DOHH2 (cell line): ENCODE measurements around the gene MAPRE3.

Experiments used
- H3F3A ChIP-seq: fragments of 200-600 bp; sonication (generic), shearing (Covaris generic); 2 replicates; pipeline ENCODE4 v1.6.0; 2016; ENCODE audit warnings: antibody characterized with exemption, mild to moderate bottlenecking; ENCODE audit not compliant: control insufficient read depth, insufficient read depth
- H3K27ac ChIP-seq: fragments of 200-600 bp; sonication (generic); 2 replicates; pipeline ENCODE4 v1.5.1; 2014; ENCODE audit warnings: low read depth, mild to moderate bottlenecking, low read length, moderate library complexity
- H3K27me3 ChIP-seq: fragments of 200-600 bp; sonication (generic); 2 replicates; pipeline ENCODE4 v1.6.1; 2014; ENCODE audit warnings: mild to moderate bottlenecking, low read length, mixed read lengths; ENCODE audit not compliant: control insufficient read depth
- H3K36me3 ChIP-seq: fragments of 200-600 bp; sonication (generic); 2 replicates; pipeline ENCODE4 v1.6.1; 2014; ENCODE audit warnings: mild to moderate bottlenecking, low read length, moderate library complexity, mixed read lengths; ENCODE audit not compliant: control insufficient read depth
- H3K4me1 ChIP-seq: fragments of 200-600 bp; sonication (generic); 2 replicates; pipeline ENCODE4 v1.6.1; 2014; ENCODE audit warnings: mild to moderate bottlenecking, low read length, mixed read lengths; ENCODE audit not compliant: control insufficient read depth
- H3K4me2 ChIP-seq: fragments of 200-600 bp; sonication (generic); 2 replicates; pipeline ENCODE4 v1.6.0; 2014; ENCODE audit warnings: mild to moderate bottlenecking, low read length, moderate library complexity
- H3K4me3 ChIP-seq: fragments of 200-600 bp; sonication (generic); 2 replicates; pipeline ENCODE4 v1.5.1; 2014; ENCODE audit warnings: mild to moderate bottlenecking, low read length, mixed read lengths
- H3K79me2 ChIP-seq: fragments of 200-600 bp; sonication (generic); 2 replicates; pipeline ENCODE4 v1.6.1; 2014; ENCODE audit warnings: mild to moderate bottlenecking, low read length, mixed read lengths; ENCODE audit not compliant: control insufficient read depth
- H3K9me2 ChIP-seq: fragments of 200-600 bp; sonication (generic); replicated peaks from 2 replicates; pipeline ENCODE4 v1.6.1; 2014; ENCODE audit warnings: mild to moderate bottlenecking, low read length, mixed read lengths; ENCODE audit not compliant: control insufficient read depth
- H3K9me3 ChIP-seq: fragments of 200-600 bp; sonication (generic); 2 replicates; pipeline ENCODE4 v1.6.1; 2014; ENCODE audit warnings: antibody characterized with exemption, low read length, mixed read lengths; ENCODE audit not compliant: control insufficient read depth, insufficient read depth
- H4K20me1 ChIP-seq: fragments of 200-600 bp; sonication (generic); 2 replicates; pipeline ENCODE4 v1.6.0; 2014; ENCODE audit warnings: low read depth, mild to moderate bottlenecking, antibody characterized with exemption, low read length, moderate library complexity; ENCODE audit not compliant: control insufficient read depth, insufficient read depth
- EZH2phosphoT487 ChIP-seq: fragments of 200-600 bp; sonication (generic); IDR thresholded peaks from 2 replicates; pipeline ENCODE4 v1.6.1; 2017; ENCODE audit warnings: borderline replicate concordance, mild to moderate bottlenecking, antibody characterized with exemption, low read length, moderate library complexity, mixed read lengths
- TF ChIP-seq, protein P1 (sequence below): fragments of 200-600 bp; sonication (generic); IDR thresholded peaks from one replicate; pipeline ENCODE4 v1.5.1; 2014; ENCODE audit warnings: antibody characterized with exemption, mild to moderate bottlenecking, low read depth, low read length; ENCODE audit not compliant: poor library complexity, severe bottlenecking

The MAPRE3 gene

GRCh38 chr2:26978061-26978596, 7.7 kb downstream of the MAPRE3 start:
- no peak overlapping the region for H3K4me3 ChIP-seq
- no peaks in the 10 kb centered on the region for H4K20me1 ChIP-seq
- H3K4me1 ChIP-seq = no peaks in the 10 kb centered on the region
- no peak for TF ChIP-seq EZH2phosphoT487
- TF ChIP-seq, protein P1, sequence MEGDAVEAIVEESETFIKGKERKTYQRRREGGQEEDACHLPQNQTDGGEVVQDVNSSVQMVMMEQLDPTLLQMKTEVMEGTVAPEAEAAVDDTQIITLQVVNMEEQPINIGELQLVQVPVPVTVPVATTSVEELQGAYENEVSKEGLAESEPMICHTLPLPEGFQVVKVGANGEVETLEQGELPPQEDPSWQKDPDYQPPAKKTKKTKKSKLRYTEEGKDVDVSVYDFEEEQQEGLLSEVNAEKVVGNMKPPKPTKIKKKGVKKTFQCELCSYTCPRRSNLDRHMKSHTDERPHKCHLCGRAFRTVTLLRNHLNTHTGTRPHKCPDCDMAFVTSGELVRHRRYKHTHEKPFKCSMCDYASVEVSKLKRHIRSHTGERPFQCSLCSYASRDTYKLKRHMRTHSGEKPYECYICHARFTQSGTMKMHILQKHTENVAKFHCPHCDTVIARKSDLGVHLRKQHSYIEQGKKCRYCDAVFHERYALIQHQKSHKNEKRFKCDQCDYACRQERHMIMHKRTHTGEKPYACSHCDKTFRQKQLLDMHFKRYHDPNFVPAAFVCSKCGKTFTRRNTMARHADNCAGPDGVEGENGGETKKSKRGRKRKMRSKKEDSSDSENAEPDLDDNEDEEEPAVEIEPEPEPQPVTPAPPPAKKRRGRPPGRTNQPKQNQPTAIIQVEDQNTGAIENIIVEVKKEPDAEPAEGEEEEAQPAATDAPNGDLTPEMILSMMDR = no peak
- no peak overlapping the region for H3K27ac ChIP-seq
- no peaks in the 10 kb centered on the region for H3K9me3 ChIP-seq
- H3K4me2 ChIP-seq = no peak overlapping the region
- H3K27me3 ChIP-seq = peaks cover 41% of the 10 kb centered on the region
- H3K9me2 ChIP-seq = no peaks in the 10 kb centered on the region
- no peaks in the 10 kb centered on the region for H3F3A ChIP-seq
- no peaks in the 10 kb centered on the region for H3K79me2 ChIP-seq
- H3K36me3 ChIP-seq = no peaks in the 10 kb centered on the region

- H3K4me1 ChIP-seq = no peaks in the 10 kb centered on the region
- peaks cover 40% of the 10 kb centered on the region for H3K27me3 ChIP-seq
- TF ChIP-seq, protein P1 = no peak
- TF ChIP-seq EZH2phosphoT487 = no peak
- no peak overlapping the region for H3K4me2 ChIP-seq
- H4K20me1 ChIP-seq = no peaks in the 10 kb centered on the region
- no peaks in the 10 kb centered on the region for H3K9me3 ChIP-seq
- H3K4me3 ChIP-seq = no peak overlapping the region
- no peaks in the 10 kb centered on the region for H3K9me2 ChIP-seq
- H3K36me3 ChIP-seq = no peaks in the 10 kb centered on the region
- H3K79me2 ChIP-seq = no peaks in the 10 kb centered on the region
- no peaks in the 10 kb centered on the region for H3F3A ChIP-seq
- no peak overlapping the region for H3K27ac ChIP-seq
These were observed 9.3 kb downstream of the MAPRE3 start for GRCh38 chr2:26979741-26980140.

DNA sequence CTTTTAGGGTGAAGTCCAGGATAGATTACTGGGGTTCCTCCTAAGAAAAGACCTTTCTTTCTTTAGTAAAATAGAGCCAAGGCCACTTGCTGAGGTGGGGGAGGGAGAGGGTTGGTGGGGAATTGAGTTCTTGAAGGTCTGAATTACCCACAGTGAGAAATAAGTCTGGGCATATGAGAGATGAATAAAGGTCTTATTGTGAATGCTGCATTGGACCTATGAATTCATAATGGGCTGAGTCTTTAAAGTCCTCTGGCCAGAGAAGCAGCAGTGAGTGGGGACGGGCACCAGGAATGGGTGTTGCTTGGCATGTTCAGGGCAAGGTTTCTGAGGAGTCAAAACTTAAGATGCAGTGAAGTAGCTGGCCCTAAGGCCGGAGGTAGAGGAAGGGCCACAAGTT, 10.5 kb downstream of the MAPRE3 start:
- Histone ChIP-seq H3K79me2 (no peaks in the 10 kb centered on the region), H3K4me1 (no peaks in the 10 kb centered on the region), H3F3A (no peaks in the 10 kb centered on the region), H4K20me1 (no peaks in the 10 kb centered on the region), H3K9me2 (no peaks in the 10 kb centered on the region), H3K27me3 (peaks cover 39% of the 10 kb centered on the region), H3K36me3 (no peaks in the 10 kb centered on the region), H3K27ac (no peak overlapping the region), H3K9me3 (no peaks in the 10 kb centered on the region), H3K4me3 (no peak overlapping the region), H3K4me2 (no peak overlapping the region)
- TF ChIP-seq, protein P1 = no peak
- TF ChIP-seq EZH2phosphoT487 = no peak
